Ovary (tissue), 3 donors: ENCODE data around the gene LIN9.

ENCODE experiments used
- CTCF ChIP-seq, 3 donors: fragments of 450-650 bp in 2 of 3; fragments of 200-600 bp in 1 of 3; IDR thresholded peaks; one replicate each; pipeline versions ENCODE4 v1.5.1 to v1.8.0; 2016 to 2022; ENCODE audit warnings: antibody characterized with exemption in 3 of 3, mild to moderate bottlenecking in 1 of 3
- EP300 ChIP-seq: sonication (generic); formaldehyde crosslinking; IDR thresholded peaks from one replicate; pipeline ENCODE4 v1.6.1; 2017; ENCODE audit warnings: antibody characterized with exemption
- POLR2A ChIP-seq: fragments of 450-650 bp; IDR thresholded peaks from one replicate; pipeline ENCODE4 v1.6.1; 2017; ENCODE audit warnings: antibody characterized with exemption, mild to moderate bottlenecking, moderate library complexity
- donor health status: DM: no; HTN: no; CAD: no.

- TF ChIP-seq CTCF (IDR thresholded peaks at IDR 0.05) (no peak), POLR2A (no peak), EP300 (no peak)
Observed at GRCh38 chr1:226255380-226255779, 53.6 kb downstream of the LIN9 start.
